AG09319 (cell line): ENCODE measurements around the gene C9orf78.

Experiments
- DNase-seq: peaks from one replicate; pipeline ENCODE4 v3.0.0-alpha.2; 2010; ENCODE audit warnings: low read depth; ENCODE audit errors: extremely low read depth
- TF ChIP-seq, protein P1 (sequence below): IDR thresholded peaks from 2 replicates; pipeline ENCODE4 v1.5.1; 2011; ENCODE audit warnings: low read depth, mild to moderate bottlenecking, inconsistent platforms, low read length, moderate library complexity

C9orf78 gene, protein sequence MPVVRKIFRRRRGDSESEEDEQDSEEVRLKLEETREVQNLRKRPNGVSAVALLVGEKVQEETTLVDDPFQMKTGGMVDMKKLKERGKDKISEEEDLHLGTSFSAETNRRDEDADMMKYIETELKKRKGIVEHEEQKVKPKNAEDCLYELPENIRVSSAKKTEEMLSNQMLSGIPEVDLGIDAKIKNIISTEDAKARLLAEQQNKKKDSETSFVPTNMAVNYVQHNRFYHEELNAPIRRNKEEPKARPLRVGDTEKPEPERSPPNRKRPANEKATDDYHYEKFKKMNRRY

DNA sequence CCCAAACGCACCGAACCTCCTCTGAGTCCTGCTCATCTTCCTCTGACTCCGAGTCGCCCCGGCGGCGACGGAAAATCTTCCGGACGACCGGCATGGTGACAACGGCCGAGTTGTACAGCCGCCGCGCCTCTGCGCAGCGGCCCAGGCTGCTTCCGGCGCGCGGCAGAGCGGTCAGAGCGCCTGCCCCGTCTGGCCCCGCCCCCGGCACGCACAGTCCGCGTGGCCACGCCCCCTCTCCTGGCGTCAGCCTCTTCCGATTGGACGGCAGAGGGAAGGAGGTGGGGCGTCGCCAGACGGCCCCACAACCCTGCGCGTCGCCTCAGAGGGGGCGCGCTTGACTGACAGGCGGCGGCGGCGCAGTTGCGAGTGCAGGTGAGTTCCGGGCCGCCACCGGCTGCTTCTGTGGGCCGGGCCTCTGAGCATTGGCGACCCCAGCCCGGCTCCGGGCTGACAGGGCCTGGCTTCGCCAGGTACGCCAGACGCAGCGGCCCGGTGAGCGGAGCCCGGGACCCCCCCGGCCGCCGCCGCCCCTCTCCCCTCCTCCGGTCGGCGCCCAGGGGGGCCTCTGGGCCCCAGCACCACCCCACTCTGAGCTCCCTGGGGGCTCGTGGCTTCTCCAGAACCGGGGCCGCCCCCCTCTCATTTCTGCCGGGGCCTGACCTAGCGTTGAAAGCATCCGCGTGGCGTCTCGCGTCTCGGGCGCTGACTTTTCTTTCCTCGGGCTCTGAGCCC, at the start of gene C9orf78, which contains the start of gene USP20:
Gene C9orf78 (minus strand): TSS at position 148 of the 732 bp plus-strand sequence. CDS start 54 bp downstream, at position 94.
Gene USP20 (plus strand): TSS at position 331 of the 732 bp plus-strand sequence. CDS start 17,098 bp downstream, outside the sequence.
- TF ChIP-seq, protein P1, sequence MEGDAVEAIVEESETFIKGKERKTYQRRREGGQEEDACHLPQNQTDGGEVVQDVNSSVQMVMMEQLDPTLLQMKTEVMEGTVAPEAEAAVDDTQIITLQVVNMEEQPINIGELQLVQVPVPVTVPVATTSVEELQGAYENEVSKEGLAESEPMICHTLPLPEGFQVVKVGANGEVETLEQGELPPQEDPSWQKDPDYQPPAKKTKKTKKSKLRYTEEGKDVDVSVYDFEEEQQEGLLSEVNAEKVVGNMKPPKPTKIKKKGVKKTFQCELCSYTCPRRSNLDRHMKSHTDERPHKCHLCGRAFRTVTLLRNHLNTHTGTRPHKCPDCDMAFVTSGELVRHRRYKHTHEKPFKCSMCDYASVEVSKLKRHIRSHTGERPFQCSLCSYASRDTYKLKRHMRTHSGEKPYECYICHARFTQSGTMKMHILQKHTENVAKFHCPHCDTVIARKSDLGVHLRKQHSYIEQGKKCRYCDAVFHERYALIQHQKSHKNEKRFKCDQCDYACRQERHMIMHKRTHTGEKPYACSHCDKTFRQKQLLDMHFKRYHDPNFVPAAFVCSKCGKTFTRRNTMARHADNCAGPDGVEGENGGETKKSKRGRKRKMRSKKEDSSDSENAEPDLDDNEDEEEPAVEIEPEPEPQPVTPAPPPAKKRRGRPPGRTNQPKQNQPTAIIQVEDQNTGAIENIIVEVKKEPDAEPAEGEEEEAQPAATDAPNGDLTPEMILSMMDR, result no peak
- DNase-seq, result peak; percentile 85

DNA sequence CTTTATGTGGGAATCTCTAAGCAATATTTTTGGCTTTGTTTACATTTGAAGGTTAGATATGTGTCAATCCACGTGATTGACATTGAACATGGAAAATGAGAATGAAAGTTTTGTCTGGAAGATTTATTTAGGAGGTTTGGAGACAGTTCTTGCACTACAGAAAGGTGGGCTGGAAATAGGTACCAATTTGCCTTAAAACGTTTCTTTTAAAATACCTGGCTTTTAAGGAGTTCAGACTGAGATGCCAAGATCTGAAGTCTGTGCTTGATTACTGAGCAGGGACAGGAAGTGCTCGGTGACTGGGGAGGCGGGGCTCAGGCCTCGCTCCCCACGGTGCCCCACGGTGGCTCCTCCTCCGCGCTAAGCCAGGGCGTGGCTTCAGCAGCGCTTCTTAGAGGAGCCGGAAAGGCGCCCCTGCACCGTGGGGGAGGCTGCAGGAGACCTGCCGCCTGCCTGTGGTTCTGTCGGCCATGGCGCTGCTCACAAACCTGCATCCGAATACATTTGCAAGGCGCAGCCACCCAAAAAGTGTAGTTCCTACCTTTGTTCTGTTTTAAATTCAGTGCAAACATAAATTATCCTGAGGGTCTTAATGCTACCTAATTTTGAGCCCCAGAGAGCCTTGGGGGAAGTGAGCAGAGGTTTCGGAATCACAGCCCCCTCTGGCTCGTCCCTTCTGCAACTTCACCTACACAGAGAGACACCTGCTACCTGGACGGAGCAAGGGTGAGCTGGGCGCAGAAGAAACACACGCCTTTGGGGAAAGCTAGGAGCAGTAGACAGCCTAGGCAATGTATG, 49.3 kb upstream of the C9orf78 start:
- TF ChIP-seq, protein P1, result no peak
- peak; percentile 61 for DNase-seq

DNA sequence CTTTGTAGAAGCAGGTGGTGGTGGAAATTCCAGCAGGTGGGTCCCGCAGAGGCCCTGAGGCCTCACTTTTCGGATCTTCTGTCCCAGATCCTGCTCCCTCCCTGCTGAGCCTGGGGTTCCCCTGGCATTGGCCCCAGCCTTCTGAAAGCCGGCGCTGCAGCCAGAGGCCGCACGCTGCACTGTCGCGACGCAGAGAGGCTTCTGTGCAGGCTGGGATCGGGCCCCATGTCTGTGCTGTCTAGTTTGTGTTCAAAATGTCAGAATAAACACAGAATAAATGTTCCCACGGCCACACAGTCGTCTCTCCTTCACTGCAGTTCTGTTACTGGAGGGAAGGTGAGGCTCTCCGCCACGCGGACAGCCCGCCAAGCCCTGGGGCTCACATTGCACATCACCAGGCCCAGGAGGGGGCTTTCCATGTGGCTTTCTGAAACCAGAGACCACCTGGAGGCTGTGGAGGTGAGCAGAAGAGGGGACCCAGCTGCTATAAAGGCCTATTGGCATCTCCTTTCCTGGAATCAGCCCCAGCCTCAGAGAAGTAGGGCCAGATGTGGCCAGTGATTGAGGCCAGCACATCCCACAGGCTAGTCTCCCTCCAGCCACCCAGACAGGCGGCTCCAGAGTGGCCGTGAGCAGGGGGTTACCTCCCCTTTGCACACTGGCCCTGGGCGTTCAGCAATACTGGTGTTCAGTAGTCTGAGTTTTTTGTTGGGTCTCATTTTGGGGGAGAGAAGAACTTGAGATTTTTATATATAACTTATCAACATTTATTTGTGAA, 46.7 kb upstream of the C9orf78 start:
- no peak for DNase-seq
- TF ChIP-seq, protein P1, result no peak

DNA sequence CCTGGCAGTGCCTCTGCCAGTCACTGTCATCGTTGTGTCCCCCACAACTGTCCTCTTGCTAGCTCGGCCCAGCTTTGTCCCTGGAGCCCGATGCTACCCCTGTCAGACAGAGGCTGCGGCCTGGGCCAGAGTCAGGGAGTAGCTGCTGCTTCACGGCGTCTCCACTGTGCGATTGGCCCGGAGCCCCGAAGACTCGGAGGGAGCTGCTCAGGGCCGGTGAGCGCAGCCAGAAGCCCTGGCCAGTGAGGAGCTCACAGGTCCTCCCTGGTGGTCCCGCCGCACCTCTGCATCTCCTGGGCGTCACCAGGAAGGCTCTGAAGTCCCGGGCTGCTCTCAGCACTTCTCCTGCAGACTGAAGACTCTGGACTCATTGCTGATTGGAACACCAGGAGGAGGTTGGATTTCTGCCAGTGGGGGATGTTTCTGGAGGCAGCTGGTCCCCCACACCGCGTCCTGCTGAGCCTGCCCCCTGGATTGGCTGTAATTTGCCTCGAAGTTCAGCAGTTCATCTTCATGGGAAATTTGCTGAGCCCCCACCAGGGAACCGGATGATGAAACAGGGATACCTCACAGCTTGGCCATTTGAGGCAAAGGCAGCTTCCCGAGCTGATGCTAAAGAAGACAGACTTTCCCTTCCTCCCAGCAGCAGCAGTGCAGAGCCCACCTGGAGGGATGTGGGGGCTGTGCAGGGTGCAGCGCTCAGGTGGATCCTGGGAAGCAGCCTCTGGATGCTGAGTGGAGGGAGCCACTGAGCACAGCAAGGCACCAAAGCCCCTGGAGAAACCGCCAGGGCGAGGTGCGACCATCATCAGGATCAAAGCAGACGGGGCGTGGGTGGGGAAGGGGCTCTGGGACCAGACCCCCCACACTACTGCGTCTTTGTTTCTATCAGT, 45.8 kb upstream of the C9orf78 start:
- TF ChIP-seq, protein P1, result no peak

DNA sequence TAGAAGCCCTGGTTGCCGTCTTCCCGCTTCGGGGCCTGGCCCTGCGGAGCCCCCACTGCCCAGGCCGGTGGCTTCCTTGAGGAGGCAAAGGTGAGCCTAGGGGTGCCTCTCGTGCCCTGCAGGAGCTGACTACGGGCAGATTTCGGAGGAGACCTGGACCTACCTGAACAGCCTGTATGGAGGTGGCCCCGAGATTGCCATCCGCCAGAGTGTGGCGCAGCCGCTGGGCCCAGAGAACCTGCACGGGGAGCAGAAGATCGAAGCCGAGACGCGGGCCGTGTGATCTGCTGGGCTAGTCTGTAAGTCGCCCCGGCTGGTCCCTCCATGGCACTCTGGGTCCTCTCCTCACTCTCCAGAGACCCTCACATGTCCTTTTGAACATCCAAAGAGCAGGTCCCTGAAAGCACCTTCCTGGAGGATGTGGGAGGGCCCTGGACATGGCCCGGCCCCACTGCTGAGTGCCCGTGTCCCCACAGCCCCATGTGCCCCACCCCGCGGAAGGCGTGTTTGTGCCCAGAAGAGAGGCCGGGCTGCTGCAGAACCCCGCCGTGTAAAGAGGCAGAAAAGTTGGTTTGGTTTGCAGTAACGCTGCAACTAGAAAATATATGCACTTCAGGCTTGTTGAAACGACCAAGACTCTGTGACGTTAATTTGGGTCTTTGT, 45.0 kb upstream of the C9orf78 start:
- TF ChIP-seq, protein P1, result no peak
- DNase-seq, result no peak

More for the DNA sequence above, 45.8 kb upstream of the C9orf78 start:
- no peak for DNase-seq
